GM23338 (cell line): ENCODE results near the gene CGREF1.

Experiments
- CREB1 ChIP-seq: fragments of 250-450 bp; sonication (Bioruptor Pico); IDR thresholded peaks from 2 replicates; pipeline ENCODE4 v1.5.0; 2020; ENCODE audit warnings: low read depth, mild to moderate bottlenecking, moderate library complexity
- CTCF ChIP-seq, 2 experiments: fragments of 200-600 bp in 1 of 2; sonication (generic) in 1 of 2; conservative IDR thresholded peaks; 2 replicates each; pipeline versions ENCODE4 v1.5.1 to v1.6.1; 2016 to 2017; ENCODE audit warnings: antibody characterized with exemption in 2 of 2, low read depth in 2 of 2, mild to moderate bottlenecking in 2 of 2, moderate library complexity in 1 of 2
- ETS1 ChIP-seq: IDR thresholded peaks from 2 replicates; pipeline ENCODE4 v1.6.1; 2016; ENCODE audit warnings: antibody characterized with exemption
- EZH2 ChIP-seq: fragments of 200-600 bp; sonication (generic); IDR thresholded peaks from one replicate; pipeline ENCODE4 v1.8.0; 2017; ENCODE audit warnings: antibody characterized with exemption, mild to moderate bottlenecking, low read depth; ENCODE audit not compliant: unreplicated experiment
- EZH2phosphoT487 ChIP-seq: fragments of 200-600 bp; sonication (generic); IDR thresholded peaks from one replicate; pipeline ENCODE4 v1.8.1; 2018; ENCODE audit warnings: antibody characterized with exemption; ENCODE audit not compliant: unreplicated experiment
- JUNB ChIP-seq: IDR thresholded peaks from one replicate; pipeline ENCODE4 v1.6.1; 2016; ENCODE audit warnings: antibody characterized with exemption; ENCODE audit not compliant: unreplicated experiment
- NANOG ChIP-seq: IDR thresholded peaks from 2 replicates; pipeline ENCODE4 v1.6.1; 2016; ENCODE audit warnings: antibody characterized with exemption, borderline replicate concordance
- POLR2AphosphoS5 ChIP-seq: IDR thresholded peaks from 2 replicates; pipeline ENCODE4 v1.6.1; 2016; ENCODE audit warnings: antibody characterized with exemption, low read depth
- REST ChIP-seq: IDR thresholded peaks from one replicate; pipeline ENCODE4 v1.6.1; 2018; ENCODE audit warnings: antibody characterized with exemption; ENCODE audit not compliant: unreplicated experiment

GRCh38 chr2:27130396-27130795, 11.5 kb upstream of the CGREF1 start:
- no peak for TF ChIP-seq CTCF (conservative IDR thresholded peaks at IDR 0.05; ENCODE audit: low read depth in 2 of 2)
- TF ChIP-seq EZH2phosphoT487 = no peak
- no peak for TF ChIP-seq JUNB
- TF ChIP-seq REST = no peak
- no peak for TF ChIP-seq CREB1 (CRISPR knock-in tag)
- TF ChIP-seq POLR2AphosphoS5 = no peak
- TF ChIP-seq EZH2 = no peak
- TF ChIP-seq ETS1 = no peak
- no peak for TF ChIP-seq NANOG
